HG02588 (cell line): Measurements from ENCODE around the gene SEL1L2.

ENCODE experiments used
- ATAC-seq: cut with Tn5 transposase; IDR thresholded peaks from one replicate; pipeline ENCODE4 v1.9.1; 2021; ENCODE audit warnings: mild to moderate bottlenecking, moderate library complexity; ENCODE audit not compliant: unreplicated experiment

Gene SEL1L2

DNA sequence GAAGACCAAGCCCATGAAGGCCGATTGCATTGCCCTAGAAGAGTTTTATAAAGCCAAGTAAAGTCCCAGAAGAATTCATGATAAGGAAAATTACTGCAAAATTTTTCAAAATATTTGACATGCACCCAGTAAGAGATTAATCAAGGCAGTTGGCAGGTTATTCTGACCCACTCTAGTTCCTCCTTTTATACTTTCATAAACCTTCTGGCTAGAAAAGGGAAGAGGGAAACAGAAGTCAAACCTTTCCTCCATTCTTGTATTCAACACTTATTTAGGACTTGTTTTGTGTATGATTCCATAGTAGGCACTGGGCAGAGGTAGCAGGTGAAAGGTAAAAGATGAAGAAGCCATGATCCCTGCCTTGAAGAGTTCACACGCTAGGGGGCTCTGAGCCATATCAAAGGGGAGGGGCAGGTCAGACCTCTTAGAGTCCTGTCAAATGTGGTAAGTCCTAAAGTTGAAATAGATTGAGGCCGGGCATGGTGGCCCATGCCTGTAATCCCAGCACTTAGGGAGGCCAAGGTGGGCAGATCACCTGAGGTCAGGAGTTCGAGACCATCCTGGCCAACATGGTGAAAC, 120.2 kb downstream of the SEL1L2 start:
- ATAC-seq, result no peak

GRCh38 chr20:13868331-13868730, 122.1 kb downstream of the SEL1L2 start:
- ATAC-seq, result no peak

DNA sequence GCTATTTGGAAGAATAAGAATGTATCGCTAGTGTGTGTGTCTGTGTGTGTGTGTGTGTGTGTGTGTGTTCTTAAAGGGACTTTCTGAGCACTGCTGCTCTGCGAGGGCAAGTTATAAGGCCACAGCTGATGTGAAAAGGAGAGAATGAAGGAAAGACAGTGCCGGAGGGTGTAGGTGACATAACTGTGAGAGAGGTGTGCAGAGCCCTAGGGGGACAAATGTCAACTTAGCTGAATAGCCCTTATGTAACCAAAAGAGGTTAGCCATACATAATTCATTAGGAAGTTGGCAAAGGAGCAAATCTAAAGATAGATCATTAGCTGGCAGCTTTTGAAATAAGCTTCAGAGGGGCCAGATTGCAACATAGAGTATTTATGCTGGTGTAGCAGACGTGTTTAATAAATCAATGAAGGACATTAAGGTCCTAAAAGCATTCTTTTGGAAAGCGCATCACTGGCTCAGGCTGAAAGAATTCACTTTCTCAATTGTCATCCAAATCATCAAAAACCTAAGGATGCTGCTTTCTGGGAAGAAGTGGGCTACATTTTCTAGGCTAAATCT, 124.5 kb downstream of the SEL1L2 start:
- no peak for ATAC-seq

DNA sequence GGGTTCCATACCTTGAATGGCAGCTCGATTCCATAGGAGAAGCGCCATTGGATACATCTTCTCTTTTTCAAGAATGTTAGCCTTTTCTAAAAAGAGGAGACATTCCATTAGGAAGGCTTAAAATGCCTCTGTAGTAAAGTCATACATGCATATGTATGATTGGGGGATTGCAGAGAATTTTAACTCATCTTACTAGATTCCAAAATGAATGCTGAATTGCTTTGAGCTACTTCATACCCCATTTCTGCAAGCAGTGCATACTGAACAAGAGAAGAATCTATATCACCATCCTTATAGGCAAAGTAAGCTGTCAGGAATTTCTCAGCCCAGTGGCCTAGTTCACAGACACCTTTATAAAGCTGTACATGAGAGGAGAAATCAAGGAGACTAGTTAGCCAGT, 125.3 kb downstream of the SEL1L2 start:
- no peak for ATAC-seq

GRCh38 chr20:13863244-13863643, 127.2 kb downstream of the SEL1L2 start:
- ATAC-seq, result no peak

- no peak for ATAC-seq
These were observed 128.2 kb downstream of the SEL1L2 start for GRCh38 chr20:13862245-13862644.

GRCh38 chr20:13858871-13859270, 131.5 kb downstream of the SEL1L2 start:
- ATAC-seq, result no peak

- no peak for ATAC-seq
These were observed 132.0 kb downstream of the SEL1L2 start for GRCh38 chr20:13858439-13858838.

GRCh38 chr20:13857961-13858360, 132.5 kb downstream of the SEL1L2 start:
- ATAC-seq, result no peak

- ATAC-seq, result no peak
These were observed 133.1 kb downstream of the SEL1L2 start for GRCh38 chr20:13857304-13857703.

GRCh38 chr20:13856354-13856753, 134.1 kb downstream of the SEL1L2 start:
- ATAC-seq, result no peak

- ATAC-seq, result no peak
These were observed 134.8 kb downstream of the SEL1L2 start for GRCh38 chr20:13855613-13856012.

DNA sequence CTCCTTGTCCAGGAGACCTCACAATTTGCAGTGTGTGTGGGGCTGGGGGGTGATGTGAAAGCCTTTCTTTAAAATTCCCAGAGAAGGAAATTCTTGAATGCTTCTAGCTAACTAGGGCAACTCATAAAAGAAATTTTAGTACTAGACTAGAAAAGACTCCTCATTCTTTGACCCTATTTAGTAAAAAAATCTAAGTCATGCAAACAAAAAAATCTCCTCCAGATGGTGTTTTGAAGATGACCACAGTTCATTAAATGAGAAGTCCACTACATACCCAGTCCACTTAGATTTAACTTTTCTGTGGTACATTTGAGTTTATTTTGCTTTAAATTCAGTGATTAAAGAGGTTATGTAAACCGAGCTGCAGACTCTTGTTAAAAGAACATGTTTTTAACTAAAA, 138.1 kb downstream of the SEL1L2 start:
- no peak for ATAC-seq

DNA sequence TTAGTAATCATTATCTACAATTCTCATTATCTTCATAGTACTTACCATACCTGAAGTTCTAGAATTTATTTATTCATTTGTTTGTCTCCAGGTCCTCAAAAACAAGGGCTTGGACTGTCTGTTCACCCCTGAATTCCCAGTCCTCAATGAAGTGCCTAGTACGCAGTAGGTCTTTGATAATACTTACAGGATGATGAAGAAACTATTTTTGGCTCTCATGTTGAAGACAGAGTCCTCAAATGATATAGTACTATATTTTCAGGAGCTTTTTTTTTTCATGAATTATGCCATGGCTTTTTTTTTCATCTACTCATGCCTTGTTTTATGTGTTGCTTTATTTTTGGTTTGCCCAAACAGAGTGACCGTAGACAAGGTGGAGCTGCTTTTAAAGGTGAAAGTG, 139.1 kb downstream of the SEL1L2 start:
- ATAC-seq, result no peak

GRCh38 chr20:13844296-13844695, 146.1 kb downstream of the SEL1L2 start:
- ATAC-seq, result no peak

DNA sequence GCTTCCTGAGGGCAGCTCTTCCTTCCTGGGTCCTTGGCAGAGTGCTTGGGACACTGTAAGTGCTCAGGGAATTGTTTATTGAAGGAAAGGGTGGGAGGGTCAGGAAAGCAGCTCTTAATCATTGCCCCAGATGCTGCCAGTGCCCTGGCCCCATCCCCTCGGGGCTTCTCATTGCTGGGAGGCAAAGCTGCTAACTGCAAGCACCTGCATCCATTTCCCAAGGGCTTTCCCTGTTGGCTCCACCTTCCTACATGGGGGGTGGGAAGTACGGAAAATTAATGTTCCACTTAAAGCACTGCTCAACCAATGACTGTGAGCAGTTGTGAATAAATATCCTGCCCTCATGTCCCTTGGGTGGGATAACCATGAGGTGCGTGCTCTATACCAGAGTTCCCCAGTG, 149.2 kb downstream of the SEL1L2 start:
- ATAC-seq, result no peak

GRCh38 chr20:13840093-13840465, 150.3 kb downstream of the SEL1L2 start:
- no peak for ATAC-seq

DNA sequence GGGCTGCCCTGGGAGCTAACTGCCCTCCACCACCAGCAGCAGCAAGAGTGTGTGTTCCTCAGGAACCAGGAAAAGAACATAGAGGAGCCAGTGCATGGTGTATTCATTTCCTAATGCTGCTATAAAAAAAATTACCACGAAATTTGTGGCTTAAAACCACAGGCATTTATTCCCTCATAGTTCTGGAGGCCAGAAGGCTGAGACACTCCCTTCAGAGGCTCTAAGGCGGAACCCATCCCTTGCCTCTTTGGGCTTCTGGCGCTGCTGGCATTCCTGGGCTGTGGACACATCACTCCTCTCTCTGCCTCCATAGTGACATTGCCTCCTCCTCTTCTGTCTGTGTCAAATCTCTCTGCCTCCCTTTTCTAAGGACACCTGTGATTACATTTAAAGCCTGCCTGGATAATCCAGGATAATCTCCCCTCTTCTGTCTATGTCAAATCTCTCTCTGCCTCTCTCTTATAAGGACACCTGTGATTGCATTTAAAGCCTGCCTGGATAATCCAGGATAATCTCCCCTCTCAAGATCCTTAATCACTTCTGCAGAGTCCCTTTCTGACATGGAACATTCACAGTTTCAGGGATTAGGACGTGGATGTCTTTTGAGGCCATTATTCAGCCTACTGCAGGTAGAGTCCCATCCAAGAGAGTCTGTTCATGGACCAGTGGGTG, 150.9 kb downstream of the SEL1L2 start:
- ATAC-seq, result no peak

GRCh38 chr20:13838664-13839063, 151.8 kb downstream of the SEL1L2 start:
- no peak for ATAC-seq

GRCh38 chr20:13831476-13831875, 158.9 kb downstream of the SEL1L2 start:
- no peak for ATAC-seq

GRCh38 chr20:13825465-13825864, 164.9 kb downstream of the SEL1L2 start:
- ATAC-seq, result no peak

GRCh38 chr20:13824459-13824858, 166.0 kb downstream of the SEL1L2 start:
- no peak for ATAC-seq

- no peak for ATAC-seq
These were observed 168.0 kb downstream of the SEL1L2 start for GRCh38 chr20:13822459-13822858.
